Measurements from ENCODE around the gene FAM83C.

FAM83C gene

DNA sequence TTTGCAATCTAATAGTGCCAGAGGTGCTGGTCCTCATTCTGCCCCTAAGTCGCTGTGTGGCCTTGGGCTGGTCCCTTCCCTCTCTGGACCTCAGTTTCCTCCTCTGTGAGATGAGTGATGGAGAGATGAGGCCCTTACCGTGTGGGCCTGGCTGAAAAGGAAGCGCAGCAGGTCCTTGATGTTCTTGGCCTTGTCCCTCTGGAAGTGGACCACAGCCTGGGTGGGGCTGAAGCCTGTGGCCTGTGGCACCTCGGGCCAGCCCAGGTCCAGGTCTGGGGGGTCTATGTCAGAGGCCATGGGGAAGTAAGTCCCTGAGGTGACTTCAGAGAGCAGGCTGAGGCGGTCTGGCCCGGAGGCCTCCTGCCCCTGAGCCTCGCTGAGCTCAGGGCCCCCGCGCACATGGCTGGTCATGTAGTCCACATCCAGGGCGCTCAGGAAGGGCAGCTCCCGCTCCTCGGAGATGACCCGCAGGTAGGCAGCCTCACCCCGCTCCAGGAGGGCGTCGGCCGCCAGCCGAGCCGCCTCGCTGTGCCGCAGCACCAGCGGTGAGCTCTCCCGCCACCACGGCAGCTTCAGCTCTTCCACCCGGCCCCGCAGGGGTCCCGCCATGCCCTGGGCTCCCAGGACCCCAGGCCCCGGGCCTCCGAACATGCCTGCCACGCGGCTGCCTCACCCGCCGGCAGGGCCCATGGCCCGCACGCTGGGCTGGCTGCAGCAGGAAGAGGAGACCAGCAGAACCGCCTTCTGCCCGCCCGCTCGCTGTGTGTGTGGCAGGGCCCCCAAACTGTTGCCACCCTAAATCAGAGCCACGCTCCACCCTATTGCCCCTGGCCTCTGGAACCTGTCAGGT, at the start of gene FAM83C:
FAM83C (minus strand) TSS at position 772 of the 850 bp plus-strand sequence; CDS start at position 651, 121 bp downstream.
- no peak within 1 kb of the TSS for H3K9ac ChIP-seq (ENCODE audit: low read depth, low read length)
- H3K27me3 ChIP-seq (ENCODE audit: control insufficient read depth, insufficient read depth, low read length) = no peaks in the 10 kb centered on the region
- no peaks in the 10 kb centered on the region for H3K36me3 ChIP-seq (ENCODE audit: control insufficient read depth, insufficient read depth, low read length)
- H3K4me1 ChIP-seq (ENCODE audit: control insufficient read depth, insufficient read depth, low read length) = no peaks in the 10 kb centered on the region
- H3K4me3 ChIP-seq (ENCODE audit: low read depth, low read length) = no peak within 1 kb of the TSS
- no peaks in the 10 kb centered on the region for H3K9me3 ChIP-seq (ENCODE audit: control insufficient read depth, insufficient read depth, low read length)

DNA sequence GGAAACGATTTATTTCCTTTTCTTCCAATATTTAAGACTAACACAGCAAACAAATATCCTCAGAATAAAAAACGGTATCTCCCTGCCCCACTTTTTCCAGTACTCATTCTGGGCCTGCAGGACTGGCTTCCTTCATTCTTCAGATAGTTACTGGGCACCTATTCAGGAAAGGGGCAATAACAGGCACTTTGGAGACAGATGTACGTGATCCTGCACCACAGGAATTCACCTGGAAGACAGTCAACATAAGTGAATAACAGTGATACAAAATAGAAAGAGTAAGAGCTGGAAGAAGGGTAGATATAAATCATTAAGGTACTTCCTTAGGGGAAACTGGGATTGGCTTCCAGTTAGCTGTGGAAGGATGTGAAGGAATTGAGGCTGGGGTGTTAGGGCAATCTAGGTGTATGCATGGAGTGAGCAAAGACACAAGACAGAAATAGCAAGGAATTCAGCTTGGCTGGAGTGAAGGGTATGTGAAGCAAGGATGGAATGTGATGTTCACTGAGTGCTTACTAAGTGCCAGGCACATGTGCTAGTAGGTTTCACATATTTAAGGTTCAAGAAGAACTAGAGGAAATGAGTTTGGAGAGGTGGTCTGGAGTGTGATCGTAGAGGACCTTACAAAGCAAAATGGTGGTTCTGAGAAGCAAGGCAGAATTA, 49.3 kb upstream of the FAM83C start:
- peaks cover 4% of the 10 kb centered on the region for H3K36me3 ChIP-seq (ENCODE audit: control insufficient read depth, insufficient read depth, low read length)
- H3K9ac ChIP-seq (ENCODE audit: low read depth, low read length) = no peak overlapping the region
- H3K27me3 ChIP-seq (ENCODE audit: control insufficient read depth, insufficient read depth, low read length) = no peaks in the 10 kb centered on the region
- no peaks in the 10 kb centered on the region for H3K4me1 ChIP-seq (ENCODE audit: control insufficient read depth, insufficient read depth, low read length)
- H3K9me3 ChIP-seq (ENCODE audit: control insufficient read depth, insufficient read depth, low read length) = no peaks in the 10 kb centered on the region
- no peak overlapping the region for H3K4me3 ChIP-seq (ENCODE audit: low read depth, low read length)

DNA sequence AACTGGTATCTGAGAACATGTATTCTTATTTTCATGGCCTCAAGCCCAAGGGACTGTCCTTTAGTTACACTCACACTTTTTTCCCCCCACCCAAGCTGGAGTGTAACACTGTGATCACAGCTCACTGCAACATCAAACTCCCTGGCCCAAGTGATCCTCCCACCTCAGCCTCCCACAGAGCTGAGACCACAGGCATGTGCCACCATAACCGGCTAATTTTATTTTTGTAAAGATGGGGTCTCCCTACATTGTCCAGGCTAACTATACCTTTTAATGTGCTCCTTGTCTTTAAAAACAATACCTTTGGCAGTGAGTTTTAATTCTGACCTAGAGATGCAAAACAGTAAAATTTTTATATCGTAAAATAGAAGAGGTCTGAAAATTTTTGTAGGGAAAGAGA, 48.2 kb upstream of the FAM83C start:
- no peak overlapping the region for H3K4me3 ChIP-seq (ENCODE audit: low read depth, low read length)
- H3K4me1 ChIP-seq (ENCODE audit: control insufficient read depth, insufficient read depth, low read length) = no peaks in the 10 kb centered on the region
- no peaks in the 10 kb centered on the region for H3K36me3 ChIP-seq (ENCODE audit: control insufficient read depth, insufficient read depth, low read length)
- no peaks in the 10 kb centered on the region for H3K9me3 ChIP-seq (ENCODE audit: control insufficient read depth, insufficient read depth, low read length)
- H3K27me3 ChIP-seq (ENCODE audit: control insufficient read depth, insufficient read depth, low read length) = no peaks in the 10 kb centered on the region
- no peak overlapping the region for H3K9ac ChIP-seq (ENCODE audit: low read depth, low read length)

DNA sequence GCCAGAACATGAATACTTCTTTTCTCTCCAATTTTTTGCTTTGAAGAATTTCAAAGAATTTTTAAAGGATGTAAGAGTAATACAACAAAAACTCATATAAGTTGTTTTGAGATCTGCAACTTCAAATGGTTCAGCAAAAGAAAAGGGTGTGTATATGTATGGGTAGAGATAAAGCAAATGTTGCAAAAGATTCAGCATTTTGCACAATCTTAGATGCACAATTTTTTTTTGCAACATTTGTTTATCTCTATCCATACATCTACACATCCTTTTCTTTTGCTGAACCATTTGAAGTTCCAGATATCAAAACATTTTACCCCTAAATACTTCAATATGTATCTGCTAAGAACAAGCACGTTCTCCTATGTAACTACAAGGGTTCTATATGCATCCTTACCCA, 47.4 kb upstream of the FAM83C start:
- Histone ChIP-seq H3K9ac (ENCODE audit: low read depth, low read length) (no peak overlapping the region), H3K9me3 (ENCODE audit: control insufficient read depth, insufficient read depth, low read length) (no peaks in the 10 kb centered on the region), H3K27me3 (ENCODE audit: control insufficient read depth, insufficient read depth, low read length) (no peaks in the 10 kb centered on the region), H3K4me1 (ENCODE audit: control insufficient read depth, insufficient read depth, low read length) (no peaks in the 10 kb centered on the region), H3K36me3 (ENCODE audit: control insufficient read depth, insufficient read depth, low read length) (no peaks in the 10 kb centered on the region), H3K4me3 (ENCODE audit: low read depth, low read length) (no peak overlapping the region)

DNA sequence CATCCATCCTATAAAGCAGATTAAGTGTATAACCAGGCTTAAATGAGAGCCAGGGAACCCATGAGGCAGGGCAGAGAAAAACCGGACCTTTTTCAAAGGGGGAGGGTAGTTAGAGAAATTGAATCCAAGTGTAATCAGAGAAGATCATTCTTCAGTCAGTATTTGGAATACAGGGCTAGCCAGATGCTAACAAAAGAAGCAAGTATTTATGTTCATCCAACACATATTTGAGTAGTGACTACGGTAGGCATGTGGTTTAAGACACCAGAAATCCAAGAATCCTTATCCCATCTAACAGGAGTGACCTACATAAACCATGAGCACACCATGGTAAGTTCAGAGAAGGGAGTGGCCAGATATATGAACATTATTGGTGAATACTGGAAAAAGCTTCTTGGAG, 46.8 kb upstream of the FAM83C start:
- Histone ChIP-seq H3K36me3 (ENCODE audit: control insufficient read depth, insufficient read depth, low read length) (no peaks in the 10 kb centered on the region), H3K4me1 (ENCODE audit: control insufficient read depth, insufficient read depth, low read length) (no peaks in the 10 kb centered on the region), H3K9me3 (ENCODE audit: control insufficient read depth, insufficient read depth, low read length) (no peaks in the 10 kb centered on the region), H3K9ac (ENCODE audit: low read depth, low read length) (no peak overlapping the region), H3K4me3 (ENCODE audit: low read depth, low read length) (no peak overlapping the region), H3K27me3 (ENCODE audit: control insufficient read depth, insufficient read depth, low read length) (no peaks in the 10 kb centered on the region)

DNA sequence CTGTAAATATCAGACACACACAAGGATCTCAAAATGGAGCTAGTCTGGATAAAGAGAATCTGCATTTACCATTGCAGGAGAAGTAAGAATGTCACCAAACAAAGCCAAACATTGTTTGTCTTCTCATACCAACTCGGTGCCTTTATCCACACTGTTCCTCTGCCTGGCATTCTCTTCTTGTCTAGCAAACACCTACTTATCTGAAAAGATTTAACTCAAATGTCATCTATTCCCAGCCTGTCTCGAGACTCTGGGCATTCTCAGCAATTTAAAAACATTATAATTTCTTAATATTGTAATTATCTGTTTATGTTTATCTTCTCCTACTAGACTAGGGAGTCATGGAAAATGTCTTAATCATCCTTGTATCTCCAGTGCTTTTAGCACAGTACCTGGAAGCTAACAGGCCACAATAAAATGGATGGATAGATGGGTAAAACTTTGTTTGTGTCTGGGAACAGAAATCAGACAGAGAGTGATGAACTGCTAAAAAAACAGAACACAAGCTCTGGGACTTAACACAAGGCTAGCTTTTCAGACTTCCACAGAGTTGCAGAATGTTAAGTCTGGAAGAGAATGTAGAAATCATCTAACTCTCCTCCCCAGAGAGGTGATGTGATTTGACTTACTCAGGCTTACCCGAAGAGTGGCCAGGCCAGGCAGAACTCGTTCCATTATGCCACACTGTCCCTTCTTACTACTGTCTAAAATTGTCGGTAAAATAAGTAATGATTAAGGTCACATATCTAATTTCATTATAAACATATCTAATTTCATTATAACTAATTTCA, 42.3 kb upstream of the FAM83C start:
- no peaks in the 10 kb centered on the region for H3K4me1 ChIP-seq (ENCODE audit: control insufficient read depth, insufficient read depth, low read length)
- no peaks in the 10 kb centered on the region for H3K9me3 ChIP-seq (ENCODE audit: control insufficient read depth, insufficient read depth, low read length)
- no peak overlapping the region for H3K4me3 ChIP-seq (ENCODE audit: low read depth, low read length)
- H3K36me3 ChIP-seq (ENCODE audit: control insufficient read depth, insufficient read depth, low read length) = no peaks in the 10 kb centered on the region
- no peaks in the 10 kb centered on the region for H3K27me3 ChIP-seq (ENCODE audit: control insufficient read depth, insufficient read depth, low read length)
- H3K9ac ChIP-seq (ENCODE audit: low read depth, low read length) = no peak overlapping the region

DNA sequence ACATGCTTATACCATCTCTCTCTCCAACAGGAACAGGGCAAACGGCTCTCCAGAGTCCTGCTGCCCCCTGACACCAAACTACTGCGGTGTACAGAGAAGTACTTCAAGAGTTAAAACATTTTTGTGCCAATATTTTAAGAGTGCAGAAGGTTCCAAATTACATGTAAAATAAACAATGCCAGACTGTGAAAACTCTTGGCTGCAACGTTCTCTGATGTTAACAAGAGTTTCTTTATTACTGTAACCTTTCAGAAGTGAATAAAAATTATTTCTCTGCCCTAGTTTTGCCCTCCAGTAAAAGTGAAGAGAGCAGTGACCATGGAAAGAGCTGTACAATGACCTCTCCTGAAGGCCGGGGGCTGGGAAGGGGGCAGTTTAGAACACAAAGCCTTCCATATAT, 41.4 kb upstream of the FAM83C start:
- no peaks in the 10 kb centered on the region for H3K9me3 ChIP-seq (ENCODE audit: control insufficient read depth, insufficient read depth, low read length)
- no peak overlapping the region for H3K9ac ChIP-seq (ENCODE audit: low read depth, low read length)
- H3K4me1 ChIP-seq (ENCODE audit: control insufficient read depth, insufficient read depth, low read length) = peaks cover 3% of the 10 kb centered on the region
- no peak overlapping the region for H3K4me3 ChIP-seq (ENCODE audit: low read depth, low read length)
- H3K27me3 ChIP-seq (ENCODE audit: control insufficient read depth, insufficient read depth, low read length) = no peaks in the 10 kb centered on the region
- H3K36me3 ChIP-seq (ENCODE audit: control insufficient read depth, insufficient read depth, low read length) = no peaks in the 10 kb centered on the region

DNA sequence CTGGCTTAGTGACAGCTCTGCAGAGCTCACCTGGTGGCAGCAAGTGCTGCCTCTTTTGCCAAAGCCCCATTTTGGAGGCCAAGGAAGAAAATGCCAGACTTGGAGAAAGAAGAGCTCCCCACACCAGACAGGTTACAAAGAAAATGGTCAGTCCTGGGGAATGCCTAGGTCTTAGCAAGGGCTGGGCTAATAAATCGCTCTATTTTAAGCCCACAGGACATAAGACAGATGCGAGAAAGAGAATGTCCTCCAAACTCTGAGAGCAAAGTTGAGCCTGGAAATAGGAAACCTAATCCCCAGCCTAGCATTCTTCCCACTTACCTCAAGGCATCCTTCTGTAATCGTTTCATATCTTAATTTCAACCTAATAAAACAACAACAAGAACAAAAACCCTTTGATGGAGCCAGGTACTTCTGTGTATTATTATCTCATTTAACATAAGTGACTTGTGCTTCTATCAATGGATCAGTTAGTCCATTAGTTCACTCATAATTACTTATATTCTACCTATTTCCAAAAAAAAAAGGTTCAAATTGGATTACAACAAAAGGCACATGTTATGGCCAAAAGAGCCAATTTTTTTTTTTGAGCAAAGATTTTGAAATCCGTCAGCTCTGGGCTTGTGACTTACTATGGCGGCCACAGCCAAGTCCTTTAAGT, 40.4 kb upstream of the FAM83C start:
- no peaks in the 10 kb centered on the region for H3K36me3 ChIP-seq (ENCODE audit: control insufficient read depth, insufficient read depth, low read length)
- H3K9ac ChIP-seq (ENCODE audit: low read depth, low read length) = no peak overlapping the region
- no peaks in the 10 kb centered on the region for H3K9me3 ChIP-seq (ENCODE audit: control insufficient read depth, insufficient read depth, low read length)
- H3K27me3 ChIP-seq (ENCODE audit: control insufficient read depth, insufficient read depth, low read length) = no peaks in the 10 kb centered on the region
- H3K4me1 ChIP-seq (ENCODE audit: control insufficient read depth, insufficient read depth, low read length) = peaks cover 3% of the 10 kb centered on the region
- H3K4me3 ChIP-seq (ENCODE audit: low read depth, low read length) = no peak overlapping the region

DNA sequence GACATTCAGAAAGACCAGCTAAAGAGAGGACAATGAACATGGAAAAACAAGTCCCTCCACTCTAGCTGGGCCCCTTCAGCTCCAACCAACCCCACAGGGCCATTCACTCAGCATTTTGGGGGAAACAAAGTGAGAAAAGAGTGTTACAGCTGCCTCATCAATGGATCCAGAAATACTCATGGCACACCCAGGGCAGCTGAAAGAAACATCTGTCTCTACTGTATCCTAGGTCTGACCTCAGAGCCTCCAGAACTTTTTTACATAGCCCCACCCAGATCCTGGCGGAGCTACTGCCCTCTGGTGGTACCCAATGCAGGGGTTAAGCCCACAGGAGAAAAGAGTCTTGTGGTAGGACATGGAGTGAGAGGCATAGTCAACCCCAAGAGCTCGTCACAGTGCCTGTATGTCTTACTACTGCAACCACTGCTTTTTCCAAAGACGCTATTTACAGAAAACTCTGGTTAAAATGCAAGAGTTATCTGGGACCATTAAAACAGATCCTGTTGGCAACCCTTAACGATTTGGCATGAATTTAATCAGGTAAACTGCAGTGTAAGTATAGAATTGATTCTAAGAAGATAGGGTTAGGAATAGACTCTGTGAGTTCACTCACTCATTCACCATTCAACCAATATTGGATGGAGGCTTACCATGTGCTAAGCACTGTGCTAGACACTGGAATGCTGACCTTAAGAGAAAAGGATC, 37.4 kb upstream of the FAM83C start:
- no peaks in the 10 kb centered on the region for H3K27me3 ChIP-seq (ENCODE audit: control insufficient read depth, insufficient read depth, low read length)
- H3K4me1 ChIP-seq (ENCODE audit: control insufficient read depth, insufficient read depth, low read length) = peaks cover 3% of the 10 kb centered on the region
- no peaks in the 10 kb centered on the region for H3K9me3 ChIP-seq (ENCODE audit: control insufficient read depth, insufficient read depth, low read length)

DNA sequence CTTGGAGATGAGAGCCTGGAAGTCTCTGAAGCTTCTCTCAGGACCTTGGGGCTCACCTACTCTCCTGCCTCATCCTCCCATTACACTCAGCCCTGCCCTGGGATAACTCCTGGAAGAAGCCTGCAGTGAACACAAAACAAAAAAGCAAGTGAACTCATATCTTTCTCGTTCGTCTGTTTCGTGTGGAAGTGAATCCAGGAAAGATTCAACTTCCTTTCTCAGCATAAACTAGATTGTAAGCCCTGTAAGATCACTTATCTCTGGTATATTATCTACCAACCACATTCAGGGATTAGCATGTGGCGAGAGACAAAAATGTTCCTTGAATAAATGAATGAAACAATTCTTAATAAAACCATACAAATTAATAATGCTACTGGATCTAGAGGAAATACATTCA, 36.5 kb upstream of the FAM83C start:
- H3K4me3 ChIP-seq (ENCODE audit: low read depth, low read length) = no peak overlapping the region
- no peak overlapping the region for H3K9ac ChIP-seq (ENCODE audit: low read depth, low read length)
- no peaks in the 10 kb centered on the region for H3K36me3 ChIP-seq (ENCODE audit: control insufficient read depth, insufficient read depth, low read length)
- no peaks in the 10 kb centered on the region for H3K27me3 ChIP-seq (ENCODE audit: control insufficient read depth, insufficient read depth, low read length)
- H3K9me3 ChIP-seq (ENCODE audit: control insufficient read depth, insufficient read depth, low read length) = no peaks in the 10 kb centered on the region
- peaks cover 3% of the 10 kb centered on the region for H3K4me1 ChIP-seq (ENCODE audit: control insufficient read depth, insufficient read depth, low read length)

More for the DNA sequence above, 37.4 kb upstream of the FAM83C start:
- no peak overlapping the region for H3K9ac ChIP-seq (ENCODE audit: low read depth, low read length)
- H3K36me3 ChIP-seq (ENCODE audit: control insufficient read depth, insufficient read depth, low read length) = no peaks in the 10 kb centered on the region
- no peak overlapping the region for H3K4me3 ChIP-seq (ENCODE audit: low read depth, low read length)

All from iPS-15b (cell line).